ENCODE data around the gene TSGA10. TPM values are rescaled to one million over a fixed set of nuclear protein-coding genes. Genes with fewer than 3 reads are reported as not detected.
"Not testable (repeated sequence)": the region's sequence is repeated elsewhere in the genome, so short reads cannot be mapped to it uniquely, and the experiment has no call there.

Gene TSGA10
- total and polyA plus RNA-seq, 10 donors: 2.5 to 14.0 (median 7.7) TPM

DNA sequence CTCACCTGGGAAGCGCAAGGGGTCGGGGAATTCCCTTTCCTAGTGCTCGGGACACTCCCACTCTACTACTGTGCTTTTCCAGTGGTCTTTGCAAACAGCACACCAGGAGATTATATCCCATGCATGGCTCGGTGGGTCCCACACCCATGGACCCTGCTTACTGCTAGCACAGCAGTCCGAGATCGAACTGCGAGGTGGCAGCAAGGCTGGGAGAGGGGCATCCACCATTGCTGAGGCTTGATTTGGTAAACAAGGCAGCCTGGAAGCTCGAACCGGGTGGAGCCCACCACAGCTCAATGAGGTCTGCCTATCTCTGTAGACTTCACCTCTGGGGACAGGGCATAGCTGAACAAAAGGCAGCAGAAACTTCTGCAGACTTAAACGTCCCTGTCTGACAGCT is 154.0 kb downstream of the TSGA10 start:
- H3K9me3 ChIP-seq: peaks cover 0 to 43% (median 7%) of the 10 kb centered on the region in 8 donors
- DNase-seq: no peak
- no peak overlapping the region for H3K4me3 ChIP-seq
- no peaks in the 10 kb centered on the region for H3K4me1 ChIP-seq
- 80 to 94% (median 83%) methylated on average over 6 to 10 of the region's 10 CpGs for WGBS, 5 donors
- TF ChIP-seq, protein P1, sequence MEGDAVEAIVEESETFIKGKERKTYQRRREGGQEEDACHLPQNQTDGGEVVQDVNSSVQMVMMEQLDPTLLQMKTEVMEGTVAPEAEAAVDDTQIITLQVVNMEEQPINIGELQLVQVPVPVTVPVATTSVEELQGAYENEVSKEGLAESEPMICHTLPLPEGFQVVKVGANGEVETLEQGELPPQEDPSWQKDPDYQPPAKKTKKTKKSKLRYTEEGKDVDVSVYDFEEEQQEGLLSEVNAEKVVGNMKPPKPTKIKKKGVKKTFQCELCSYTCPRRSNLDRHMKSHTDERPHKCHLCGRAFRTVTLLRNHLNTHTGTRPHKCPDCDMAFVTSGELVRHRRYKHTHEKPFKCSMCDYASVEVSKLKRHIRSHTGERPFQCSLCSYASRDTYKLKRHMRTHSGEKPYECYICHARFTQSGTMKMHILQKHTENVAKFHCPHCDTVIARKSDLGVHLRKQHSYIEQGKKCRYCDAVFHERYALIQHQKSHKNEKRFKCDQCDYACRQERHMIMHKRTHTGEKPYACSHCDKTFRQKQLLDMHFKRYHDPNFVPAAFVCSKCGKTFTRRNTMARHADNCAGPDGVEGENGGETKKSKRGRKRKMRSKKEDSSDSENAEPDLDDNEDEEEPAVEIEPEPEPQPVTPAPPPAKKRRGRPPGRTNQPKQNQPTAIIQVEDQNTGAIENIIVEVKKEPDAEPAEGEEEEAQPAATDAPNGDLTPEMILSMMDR (IDR thresholded peaks at IDR 0.05 in 8 of 11, conservative IDR thresholded peaks at IDR 0.05 in 3 of 11): no peak
- H3K36me3 ChIP-seq: no peaks in the 10 kb centered on the region
- no peaks in the 10 kb centered on the region for H3K27me3 ChIP-seq (replicated peaks in 1 of 7)
- H3K27ac ChIP-seq: no peak overlapping the region
- intact Hi-C loops (cut with DNase I; ENCODE audit: low total_unique reads): no loop called here

DNA sequence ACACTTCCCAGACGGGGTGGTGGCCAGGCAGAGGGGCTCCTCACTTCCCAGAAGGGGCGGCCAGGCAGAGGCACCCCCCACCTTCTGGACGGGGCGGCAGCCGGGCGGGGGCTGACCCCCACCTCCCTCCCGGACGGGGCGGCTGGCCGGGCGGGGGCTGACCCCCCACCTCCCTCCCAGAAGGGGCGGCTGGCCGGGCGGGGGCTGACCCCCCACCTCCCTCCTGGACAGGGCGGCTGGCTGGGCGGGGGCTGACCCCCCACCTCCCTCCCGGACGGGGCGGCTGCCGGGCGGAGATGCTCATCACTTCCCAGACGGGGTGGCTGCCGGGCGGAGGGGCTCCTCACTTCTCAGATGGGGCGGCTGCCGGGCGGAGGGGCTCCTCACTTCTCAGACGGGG is 166.0 kb downstream of the TSGA10 start:
- H3K27me3 ChIP-seq (replicated peaks in 1 of 7); H3K9me3 ChIP-seq; H3K36me3 ChIP-seq; DNase-seq; H3K4me1 ChIP-seq; H3K27ac ChIP-seq; H3K4me3 ChIP-seq; intact Hi-C loops (cut with DNase I; ENCODE audit: low total_unique reads): not testable (repeated sequence)
- WGBS, 5 donors: 86 to 98% (median 95%) methylated on average over 9 to 28 of the region's 28 CpGs

DNA sequence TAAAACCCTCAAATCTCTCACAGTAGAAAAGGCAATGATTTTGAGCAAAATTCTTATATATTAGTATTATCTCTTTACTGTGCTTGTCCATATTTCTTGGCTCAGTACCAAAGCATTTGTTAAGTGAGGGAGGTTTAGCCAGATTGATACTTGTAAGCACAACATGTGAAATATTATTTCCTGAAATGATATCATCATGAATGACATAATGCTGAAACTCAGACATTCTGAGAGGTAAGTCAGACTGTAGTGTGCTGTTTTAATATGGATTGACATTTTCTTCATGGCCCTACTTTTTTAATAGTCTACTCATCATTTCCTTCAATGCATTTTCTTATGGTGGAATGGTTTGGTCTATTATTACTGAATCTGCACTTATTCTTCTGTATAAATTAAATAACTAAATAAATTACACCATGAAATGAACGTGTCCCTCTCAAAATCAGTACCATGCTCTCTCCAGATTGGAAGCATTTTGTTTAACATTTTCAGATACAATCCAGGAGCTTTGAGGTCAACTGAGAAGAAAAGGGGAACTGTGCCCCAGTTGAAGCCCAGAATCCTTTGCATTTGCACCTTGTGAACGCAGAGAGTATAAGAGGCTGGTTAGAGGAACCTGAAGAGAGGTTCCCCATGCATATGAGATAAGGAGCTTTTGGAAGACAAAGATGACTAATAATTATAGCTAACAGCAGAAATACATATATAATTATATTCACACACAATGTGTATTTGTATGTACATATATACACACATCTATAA is 168.7 kb downstream of the TSGA10 start:
- no peaks in the 10 kb centered on the region for H3K27me3 ChIP-seq (replicated peaks in 1 of 7)
- WGBS, 5 donors: 50 to 58% (median 51%) methylated on average over 2 of the region's 2 CpGs
- no peak overlapping the region for H3K27ac ChIP-seq
- TF ChIP-seq POLR2AphosphoS5 (IDR thresholded peaks at IDR 0.05) (no peak), POLR2A (IDR thresholded peaks at IDR 0.05) (no peak)
- TF ChIP-seq, protein P1 (IDR thresholded peaks at IDR 0.05 in 8 of 11, conservative IDR thresholded peaks at IDR 0.05 in 3 of 11): no peak
- H3K4me1 ChIP-seq: no peaks in the 10 kb centered on the region
- H3K36me3 ChIP-seq: no peaks in the 10 kb centered on the region
- intact Hi-C loops (cut with DNase I; ENCODE audit: low total_unique reads): no loop called here
- H3K4me3 ChIP-seq: no peak overlapping the region
- no peak for DNase-seq
- peaks cover 0 to 3% (median 0%) of the 10 kb centered on the region in 8 donors for H3K9me3 ChIP-seq

DNA sequence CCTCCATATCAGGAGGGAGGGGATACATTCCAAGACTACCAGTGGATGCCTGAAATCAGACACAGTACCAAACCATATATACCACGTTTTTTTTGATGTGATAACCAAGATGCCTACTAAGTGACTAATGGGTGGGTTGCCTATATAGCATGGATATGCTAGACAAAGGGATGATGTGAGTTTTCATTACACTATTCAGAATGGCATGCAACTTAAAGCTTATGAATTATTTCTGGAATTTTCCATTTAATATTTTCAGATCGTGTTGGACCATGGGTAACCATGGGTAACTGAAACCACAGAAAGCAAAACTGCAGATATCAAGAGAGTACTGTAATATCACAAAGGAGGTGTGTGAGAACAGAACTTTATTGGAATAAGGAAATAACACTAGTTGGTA is 179.1 kb downstream of the TSGA10 start:
- intact Hi-C loops (cut with DNase I; ENCODE audit: low total_unique reads): no loop called here
- DNase-seq: no peak
- peaks cover 0 to 45% (median 33%) of the 10 kb centered on the region in 8 donors for H3K9me3 ChIP-seq
- H3K27me3 ChIP-seq (replicated peaks in 1 of 7): peaks cover 0 to 8% (median 0%) of the 10 kb centered on the region in 7 donors
- H3K36me3 ChIP-seq: no peaks in the 10 kb centered on the region
- no peaks in the 10 kb centered on the region for H3K4me1 ChIP-seq
- H3K27ac ChIP-seq: no peak overlapping the region
- no peak overlapping the region for H3K4me3 ChIP-seq
- WGBS, 5 donors: 55 to 77% (median 70%) methylated on average over 2 of the region's 2 CpGs
- TF ChIP-seq, protein P1 (IDR thresholded peaks at IDR 0.05 in 8 of 11, conservative IDR thresholded peaks at IDR 0.05 in 3 of 11): no peak
- TF ChIP-seq POLR2A (IDR thresholded peaks at IDR 0.05) (no peak), POLR2AphosphoS5 (IDR thresholded peaks at IDR 0.05) (no peak)
